Prostate gland (tissue), 2 donors: ENCODE results near the gene FFAR4. TPM values are rescaled to one million over a fixed set of nuclear protein-coding genes. Genes with fewer than 3 reads are reported as not detected.

Experiments
- DNase-seq: peaks from one replicate; pipeline ENCODE4 v3.0.0-alpha.2; 2019; ENCODE audit warnings: low spot score
- H3K27ac ChIP-seq, 2 donors: fragments of 200-600 bp; sonication (generic); 2 replicates each; pipeline ENCODE4 v1.5.1; 2017 to 2019
- H3K27me3 ChIP-seq: fragments of 200-600 bp; sonication (generic); replicated peaks from 2 replicates; pipeline ENCODE4 v1.5.1; 2019; ENCODE audit not compliant: insufficient read depth
- H3K36me3 ChIP-seq, 2 donors: fragments of 200-600 bp; sonication (generic); 1 replicate in 1 of 2; 2 replicates in 1 of 2; pipeline versions ENCODE4 v1.5.1 to v1.8.1; 2017 to 2019
- H3K4me1 ChIP-seq: fragments of 200-600 bp; sonication (generic); replicated peaks from 2 replicates; pipeline ENCODE4 v1.5.1; 2019
- H3K4me3 ChIP-seq, 2 donors: fragments of 200-600 bp; sonication (generic); 2 replicates each; pipeline ENCODE4 v1.5.1; 2017 to 2019
- H3K9me3 ChIP-seq: fragments of 200-600 bp; sonication (generic); 2 replicates; pipeline ENCODE4 v1.5.1; 2017
- CTCF ChIP-seq, 4 experiments: fragments of 200-600 bp in 2 of 4; fragments of 450-650 bp in 2 of 4; sonication (generic) in 2 of 4; IDR thresholded peaks; 1 replicate in 3 of 4; 2 replicates in 1 of 4; pipeline ENCODE4 v1.5.1; 2016 to 2019; ENCODE audit warnings: antibody characterized with exemption in 4 of 4, mild to moderate bottlenecking in 2 of 4, moderate library complexity in 2 of 4
- POLR2A ChIP-seq: fragments of 450-650 bp; IDR thresholded peaks from one replicate; pipeline ENCODE4 v1.6.1; 2016; ENCODE audit warnings: antibody characterized with exemption, mild to moderate bottlenecking
- POLR2AphosphoS5 ChIP-seq: sonication (generic); formaldehyde crosslinking; IDR thresholded peaks from one replicate; pipeline ENCODE4 v1.6.1; 2017; ENCODE audit warnings: antibody characterized with exemption
- WGBS: methylation state at CpG from one replicate; pipeline ENCODE4 v1.1.5; 2018; 5-methylcytosine and 5-hydroxymethylcytosine counted together
- intact Hi-C: fragments of 100-400 bp; cut with DNase I; formaldehyde crosslinking; loops from one replicate; pipeline ENCODE4 v1.14.2; 2022
- total RNA-seq, 2 donors: library from RNA; depleted of rRNA; stranded (reverse); fragments of >200 nt; gene quantifications; one replicate each; pipeline ENCODE4 v1.1.0, GENCODE V29; 2016

FFAR4 gene
- total RNA-seq, 2 donors from 2014 or later, result 0.18 TPM; not detected in 1

GRCh38 chr10:93593749-93594148, 27.3 kb downstream of the FFAR4 start:
- H3K4me1 ChIP-seq, result no peaks in the 10 kb centered on the region
- H3K27ac ChIP-seq, result no peak overlapping the region
- no peak overlapping the region for H3K4me3 ChIP-seq
- intact Hi-C loops, result no loop called here
- H3K27me3 ChIP-seq, result no peaks in the 10 kb centered on the region
- no peaks in the 10 kb centered on the region for H3K36me3 ChIP-seq
- no peaks in the 10 kb centered on the region for H3K9me3 ChIP-seq
- no peak for TF ChIP-seq POLR2A
- no peak for TF ChIP-seq POLR2AphosphoS5
- no peak for TF ChIP-seq CTCF (IDR thresholded peaks at IDR 0.05)
- no peak for DNase-seq
- WGBS, result 87% methylated on average over 18 of the region's 18 CpGs

DNA sequence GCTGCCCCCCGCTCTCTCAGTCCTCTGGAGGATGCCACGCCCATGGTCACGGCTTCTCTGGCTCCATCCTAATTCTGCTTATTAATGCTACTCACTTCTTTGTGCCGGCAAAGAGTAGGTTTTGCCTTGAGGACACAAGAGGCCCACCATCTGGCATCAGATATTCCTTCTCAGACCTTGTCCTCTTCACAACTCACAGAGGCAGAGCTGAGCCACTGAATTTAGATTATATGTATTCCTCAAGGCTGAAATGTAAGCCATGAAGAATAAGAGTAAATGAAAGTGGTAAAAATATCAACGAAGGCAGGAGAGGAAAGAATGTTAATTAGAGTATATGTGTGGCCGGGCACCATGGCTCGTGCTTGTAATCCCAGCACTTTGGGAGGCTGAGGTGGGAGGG, 28.1 kb downstream of the FFAR4 start:
- Histone ChIP-seq H3K9me3 (no peaks in the 10 kb centered on the region), H3K4me3 (no peak overlapping the region), H3K27ac (no peak overlapping the region), H3K27me3 (no peaks in the 10 kb centered on the region), H3K36me3 (no peaks in the 10 kb centered on the region), H3K4me1 (no peaks in the 10 kb centered on the region)
- no peak for TF ChIP-seq POLR2A
- no peak for TF ChIP-seq CTCF (IDR thresholded peaks at IDR 0.05)
- DNase-seq, result no peak
- intact Hi-C loops, result no loop called here
- 78% methylated on average over 7 of the region's 7 CpGs for WGBS

DNA sequence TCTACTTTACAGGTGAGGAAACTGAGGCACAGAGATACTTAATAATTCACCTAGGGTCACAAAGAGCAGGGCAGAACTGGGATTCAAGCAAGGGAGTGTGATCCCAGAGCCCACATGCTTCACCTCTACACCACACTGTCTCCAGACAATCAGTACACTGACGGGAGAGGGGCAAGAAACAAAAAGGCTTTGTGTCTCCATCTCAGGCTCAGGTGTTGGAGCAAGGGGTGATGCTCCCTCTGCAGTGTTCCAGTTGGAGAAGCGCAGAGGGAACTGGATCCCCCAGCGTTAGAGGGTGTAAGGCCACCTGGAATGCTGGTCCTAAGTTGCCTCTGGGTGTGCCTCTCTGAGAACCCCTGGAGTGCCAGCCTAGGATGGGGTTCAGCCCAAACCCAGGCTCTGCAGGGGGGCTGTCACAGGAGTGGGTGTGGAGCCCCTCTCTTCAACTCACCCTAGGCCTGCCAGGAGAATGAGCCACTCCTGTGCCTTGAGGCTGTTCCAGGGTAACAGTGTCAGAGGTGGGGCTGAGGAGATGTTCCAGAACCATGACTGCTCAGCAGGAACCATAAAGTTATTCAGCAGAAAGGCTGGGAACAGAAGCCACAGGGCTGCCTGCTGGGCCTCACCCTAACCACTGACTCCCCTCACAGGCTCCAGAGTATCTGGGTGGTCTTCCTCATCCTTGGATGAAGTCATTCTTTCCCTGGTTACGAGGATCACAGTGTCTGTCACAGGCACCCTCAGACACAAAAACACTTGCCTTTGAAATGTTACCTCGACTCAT, 29.1 kb downstream of the FFAR4 start:
- TF ChIP-seq POLR2A, result no peak
- no peak for TF ChIP-seq CTCF (IDR thresholded peaks at IDR 0.05)
- TF ChIP-seq POLR2AphosphoS5, result no peak
- intact Hi-C loops, result no loop called here
- no peaks in the 10 kb centered on the region for H3K27me3 ChIP-seq
- WGBS, result 65% methylated on average over 5 of the region's 5 CpGs
- H3K4me3 ChIP-seq, result no peak overlapping the region
- H3K9me3 ChIP-seq, result no peaks in the 10 kb centered on the region
- no peak overlapping the region for H3K27ac ChIP-seq
- no peak for DNase-seq
- H3K36me3 ChIP-seq, result no peaks in the 10 kb centered on the region
- H3K4me1 ChIP-seq, result no peaks in the 10 kb centered on the region

DNA sequence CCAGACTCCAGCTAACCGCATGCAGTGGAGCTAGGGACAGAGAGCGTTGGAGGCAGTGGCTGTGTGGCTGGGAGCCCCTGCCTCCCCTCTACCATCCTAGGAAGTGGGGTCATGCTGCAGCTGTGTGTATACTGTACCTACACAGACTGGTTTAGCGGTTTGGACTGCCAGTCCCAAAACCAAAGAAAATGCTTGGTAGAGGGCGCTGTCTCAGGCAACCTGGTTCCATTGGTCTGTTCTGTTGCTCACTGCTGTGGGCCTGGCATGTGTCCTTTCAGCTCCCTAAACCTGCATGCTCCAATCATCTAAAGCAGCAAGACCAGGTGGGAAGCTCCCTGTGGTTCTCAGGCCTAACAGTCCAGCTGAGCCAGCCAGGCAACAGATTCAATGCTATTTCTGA, 30.1 kb downstream of the FFAR4 start:
- H3K27me3 ChIP-seq, result no peaks in the 10 kb centered on the region
- no peak for DNase-seq
- no peak overlapping the region for H3K27ac ChIP-seq
- no peak overlapping the region for H3K4me3 ChIP-seq
- no peaks in the 10 kb centered on the region for H3K36me3 ChIP-seq
- WGBS, result 89% methylated on average over 4 of the region's 4 CpGs
- H3K4me1 ChIP-seq, result no peaks in the 10 kb centered on the region
- no peaks in the 10 kb centered on the region for H3K9me3 ChIP-seq
- intact Hi-C loops, result no loop called here
- TF ChIP-seq CTCF (IDR thresholded peaks at IDR 0.05) (no peak), POLR2A (no peak), POLR2AphosphoS5 (no peak)

DNA sequence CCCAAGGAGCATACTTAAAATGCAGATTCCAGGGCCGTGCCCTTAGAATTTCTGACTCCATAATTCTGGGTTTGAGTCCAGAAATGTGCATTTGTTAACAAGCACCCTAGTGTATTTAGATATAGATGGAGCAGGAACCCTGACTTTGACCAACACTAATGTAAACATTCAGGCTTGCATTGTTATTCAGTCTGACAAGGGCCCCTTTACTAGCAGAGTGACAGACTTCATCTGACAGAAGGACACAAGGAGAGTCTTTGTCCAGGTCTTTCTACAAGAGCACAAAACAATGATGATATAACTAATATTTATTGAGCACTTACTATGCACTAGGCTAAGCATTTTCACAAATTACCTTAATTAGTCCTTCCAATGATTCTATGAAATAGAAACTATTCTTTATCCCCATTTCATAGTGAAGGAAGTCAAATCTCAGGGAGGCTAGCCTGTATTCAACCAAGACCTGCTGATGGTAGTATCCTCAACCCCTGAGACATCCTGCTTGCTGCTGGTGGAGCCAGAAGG, 30.7 kb downstream of the FFAR4 start:
- TF ChIP-seq POLR2AphosphoS5 (no peak), CTCF (IDR thresholded peaks at IDR 0.05) (no peak), POLR2A (no peak)
- Histone ChIP-seq H3K4me1 (no peaks in the 10 kb centered on the region), H3K27ac (no peak overlapping the region), H3K9me3 (no peaks in the 10 kb centered on the region), H3K27me3 (no peaks in the 10 kb centered on the region), H3K4me3 (no peak overlapping the region), H3K36me3 (no peaks in the 10 kb centered on the region)
- no peak for DNase-seq
- 96% methylated on average over 1 of the region's 1 CpG for WGBS
- intact Hi-C loops, result no loop called here
